HL-60 (cell line): ENCODE results near the gene CACNA1C.

Source experiments
- DNase-seq, 2 experiments: peaks; one replicate each; pipeline ENCODE4 v3.0.0-alpha.2; 2010 to 2020; ENCODE audit warnings: low read depth in 1 of 2, low spot score in 1 of 2
- H3K27ac ChIP-seq: fragments of 250-450 bp; sonication (Bioruptor Pico); replicated peaks from 2 replicates; pipeline ENCODE4 v1.5.1; 2020; ENCODE audit warnings: mild to moderate bottlenecking, moderate library complexity
- H3K27me3 ChIP-seq: fragments of 250-450 bp; sonication (Bioruptor Pico); 2 replicates; pipeline ENCODE4 v1.5.1; 2021; ENCODE audit warnings: mild to moderate bottlenecking, moderate library complexity; ENCODE audit not compliant: insufficient read depth, poor library complexity, severe bottlenecking
- H3K4me3 ChIP-seq: replicated peaks from 2 replicates; pipeline ENCODE4 v1.5.1; 2011; ENCODE audit warnings: mild to moderate bottlenecking, control low read depth, low read length; ENCODE audit not compliant: insufficient read depth
- GABPA ChIP-seq: IDR thresholded peaks from 2 replicates; pipeline ENCODE4 v1.6.1; 2012; ENCODE audit warnings: low read depth
- POLR2AphosphoS5 ChIP-seq: IDR thresholded peaks from 2 replicates; pipeline ENCODE4 v1.6.1; 2012; ENCODE audit warnings: low read depth
- SPI1 ChIP-seq: IDR thresholded peaks from 2 replicates; pipeline ENCODE4 v1.6.1; 2012; ENCODE audit warnings: low read depth, mild to moderate bottlenecking, borderline replicate concordance
- TF ChIP-seq, protein P1 (sequence below): IDR thresholded peaks from 2 replicates; pipeline ENCODE4 v1.6.1; 2012; ENCODE audit warnings: low read depth; ENCODE audit not compliant: insufficient replicate concordance
- TF ChIP-seq, protein P2 (sequence below): IDR thresholded peaks from one replicate; pipeline ENCODE4 v1.5.1; 2011; ENCODE audit warnings: low read length, control low read depth, inconsistent platforms; ENCODE audit not compliant: insufficient read depth

Gene CACNA1C

GRCh38 chr12:2629051-2629450 lies 576.3 kb downstream of the CACNA1C start:
- H3K27me3 ChIP-seq, result peaks cover 17% of the 10 kb centered on the region
- TF ChIP-seq, protein P1, sequence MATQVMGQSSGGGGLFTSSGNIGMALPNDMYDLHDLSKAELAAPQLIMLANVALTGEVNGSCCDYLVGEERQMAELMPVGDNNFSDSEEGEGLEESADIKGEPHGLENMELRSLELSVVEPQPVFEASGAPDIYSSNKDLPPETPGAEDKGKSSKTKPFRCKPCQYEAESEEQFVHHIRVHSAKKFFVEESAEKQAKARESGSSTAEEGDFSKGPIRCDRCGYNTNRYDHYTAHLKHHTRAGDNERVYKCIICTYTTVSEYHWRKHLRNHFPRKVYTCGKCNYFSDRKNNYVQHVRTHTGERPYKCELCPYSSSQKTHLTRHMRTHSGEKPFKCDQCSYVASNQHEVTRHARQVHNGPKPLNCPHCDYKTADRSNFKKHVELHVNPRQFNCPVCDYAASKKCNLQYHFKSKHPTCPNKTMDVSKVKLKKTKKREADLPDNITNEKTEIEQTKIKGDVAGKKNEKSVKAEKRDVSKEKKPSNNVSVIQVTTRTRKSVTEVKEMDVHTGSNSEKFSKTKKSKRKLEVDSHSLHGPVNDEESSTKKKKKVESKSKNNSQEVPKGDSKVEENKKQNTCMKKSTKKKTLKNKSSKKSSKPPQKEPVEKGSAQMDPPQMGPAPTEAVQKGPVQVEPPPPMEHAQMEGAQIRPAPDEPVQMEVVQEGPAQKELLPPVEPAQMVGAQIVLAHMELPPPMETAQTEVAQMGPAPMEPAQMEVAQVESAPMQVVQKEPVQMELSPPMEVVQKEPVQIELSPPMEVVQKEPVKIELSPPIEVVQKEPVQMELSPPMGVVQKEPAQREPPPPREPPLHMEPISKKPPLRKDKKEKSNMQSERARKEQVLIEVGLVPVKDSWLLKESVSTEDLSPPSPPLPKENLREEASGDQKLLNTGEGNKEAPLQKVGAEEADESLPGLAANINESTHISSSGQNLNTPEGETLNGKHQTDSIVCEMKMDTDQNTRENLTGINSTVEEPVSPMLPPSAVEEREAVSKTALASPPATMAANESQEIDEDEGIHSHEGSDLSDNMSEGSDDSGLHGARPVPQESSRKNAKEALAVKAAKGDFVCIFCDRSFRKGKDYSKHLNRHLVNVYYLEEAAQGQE, result no peak
- TF ChIP-seq SPI1, result no peak
- TF ChIP-seq, protein P2, sequence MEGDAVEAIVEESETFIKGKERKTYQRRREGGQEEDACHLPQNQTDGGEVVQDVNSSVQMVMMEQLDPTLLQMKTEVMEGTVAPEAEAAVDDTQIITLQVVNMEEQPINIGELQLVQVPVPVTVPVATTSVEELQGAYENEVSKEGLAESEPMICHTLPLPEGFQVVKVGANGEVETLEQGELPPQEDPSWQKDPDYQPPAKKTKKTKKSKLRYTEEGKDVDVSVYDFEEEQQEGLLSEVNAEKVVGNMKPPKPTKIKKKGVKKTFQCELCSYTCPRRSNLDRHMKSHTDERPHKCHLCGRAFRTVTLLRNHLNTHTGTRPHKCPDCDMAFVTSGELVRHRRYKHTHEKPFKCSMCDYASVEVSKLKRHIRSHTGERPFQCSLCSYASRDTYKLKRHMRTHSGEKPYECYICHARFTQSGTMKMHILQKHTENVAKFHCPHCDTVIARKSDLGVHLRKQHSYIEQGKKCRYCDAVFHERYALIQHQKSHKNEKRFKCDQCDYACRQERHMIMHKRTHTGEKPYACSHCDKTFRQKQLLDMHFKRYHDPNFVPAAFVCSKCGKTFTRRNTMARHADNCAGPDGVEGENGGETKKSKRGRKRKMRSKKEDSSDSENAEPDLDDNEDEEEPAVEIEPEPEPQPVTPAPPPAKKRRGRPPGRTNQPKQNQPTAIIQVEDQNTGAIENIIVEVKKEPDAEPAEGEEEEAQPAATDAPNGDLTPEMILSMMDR, result no peak
- no peak for DNase-seq
- no peak overlapping the region for H3K27ac ChIP-seq
- H3K4me3 ChIP-seq, result no peak overlapping the region

DNA sequence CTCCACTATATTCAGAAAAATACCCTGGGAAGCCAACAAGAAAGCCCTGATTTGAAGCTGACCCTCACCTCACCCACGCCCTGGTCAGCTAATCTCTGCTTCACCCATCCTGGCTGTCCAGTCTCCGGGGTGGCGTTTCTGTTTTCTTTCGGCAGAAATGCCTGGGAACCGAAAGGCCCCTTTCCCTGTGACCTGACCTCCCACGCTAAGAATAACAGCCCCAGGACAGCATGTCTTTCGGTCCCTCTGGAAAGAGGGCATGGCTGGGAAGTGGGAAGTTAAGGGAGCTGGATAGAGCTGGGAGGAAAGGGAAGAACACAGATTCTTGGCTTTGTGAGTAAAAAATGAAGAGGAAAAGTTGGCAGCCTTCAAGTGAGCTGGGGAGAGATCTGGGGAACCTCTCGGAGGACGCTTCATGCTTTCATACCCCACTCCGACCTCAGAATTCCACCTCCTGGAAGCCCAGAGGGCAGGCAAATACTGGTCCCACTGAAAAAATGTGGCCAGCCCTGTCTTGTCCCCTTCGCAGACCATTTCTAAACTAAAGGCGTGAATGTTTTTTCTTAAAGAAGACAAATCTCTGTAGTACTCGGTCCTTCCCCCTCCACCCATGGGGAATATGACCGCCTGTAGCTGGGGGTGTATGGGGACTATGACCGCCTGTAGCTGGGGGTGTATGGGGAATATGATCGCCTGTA lies 579.0 kb downstream of the CACNA1C start:
- Histone ChIP-seq H3K27me3 (peaks cover 8% of the 10 kb centered on the region), H3K27ac (no peak overlapping the region), H3K4me3 (no peak overlapping the region)
- no peak for DNase-seq
- TF ChIP-seq, protein P2, result no peak
- TF ChIP-seq POLR2AphosphoS5 (no peak), SPI1 (no peak), GABPA (no peak)
- TF ChIP-seq, protein P1, result no peak

GRCh38 chr12:2633176-2633824 lies 580.5 kb downstream of the CACNA1C start:
- TF ChIP-seq, protein P2, result no peak
- no peak for TF ChIP-seq SPI1
- no peak for TF ChIP-seq POLR2AphosphoS5
- TF ChIP-seq, protein P1, result no peak
- no peak for TF ChIP-seq GABPA
- H3K27me3 ChIP-seq, result peaks cover 4% of the 10 kb centered on the region

More at GRCh38 chr12:2633176-2633824, 580.5 kb downstream of the CACNA1C start:
- H3K27ac ChIP-seq, result no peak overlapping the region
- DNase-seq, result no peak
- no peak overlapping the region for H3K4me3 ChIP-seq
